HG02610 (cell line): Measurements from ENCODE around the gene PPIE.
A peak's percentile ranks its signal among the peaks of the same experiment; 100 is the strongest.

Source experiments
- ATAC-seq: cut with Tn5 transposase; IDR thresholded peaks from one replicate; pipeline ENCODE4 v1.9.1; 2021; ENCODE audit warnings: mild to moderate bottlenecking, moderate library complexity; ENCODE audit not compliant: unreplicated experiment

The PPIE gene

GRCh38 chr1:39738622-39739366 is at the start of gene PPIE:
Gene PPIE, plus strand, starts transcription at chr1:39738882. Its CDS starts 19 bp downstream, at chr1:39738901.
- peak; percentile 82 for ATAC-seq

GRCh38 chr1:39689214-39689613 is 49.5 kb upstream of the PPIE start:
- ATAC-seq = no peak

- ATAC-seq = no peak
Measured at GRCh38 chr1:39689635-39690034, 49.0 kb upstream of the PPIE start.

GRCh38 chr1:39690225-39690624 is 48.5 kb upstream of the PPIE start:
- no peak for ATAC-seq

GRCh38 chr1:39690794-39691382 is 47.8 kb upstream of the PPIE start:
- ATAC-seq = no peak

- ATAC-seq = peak; percentile 88
Measured at GRCh38 chr1:39691383-39692151, 47.1 kb upstream of the PPIE start, which contains the start of gene HPCAL4. Gene HPCAL4, minus strand, starts transcription at chr1:39691433. Its CDS starts 6,830 bp downstream, at chr1:39684603.

GRCh38 chr1:39692152-39693074 is 46.3 kb upstream of the PPIE start:
- ATAC-seq = no peak

GRCh38 chr1:39694026-39694425 is 44.7 kb upstream of the PPIE start:
- no peak for ATAC-seq

- no peak for ATAC-seq
Measured at GRCh38 chr1:39695016-39695415, 43.7 kb upstream of the PPIE start.

- no peak for ATAC-seq
Measured at GRCh38 chr1:39696448-39696847, 42.2 kb upstream of the PPIE start.

- no peak for ATAC-seq
Measured at GRCh38 chr1:39698568-39698967, 40.1 kb upstream of the PPIE start.

GRCh38 chr1:39699419-39699818 is 39.3 kb upstream of the PPIE start:
- ATAC-seq = no peak

- ATAC-seq = no peak
Measured at GRCh38 chr1:39700348-39700747, 38.3 kb upstream of the PPIE start.

GRCh38 chr1:39701049-39701439 is 37.6 kb upstream of the PPIE start:
- ATAC-seq = no peak

GRCh38 chr1:39704757-39705156 is 33.9 kb upstream of the PPIE start:
- no peak for ATAC-seq

GRCh38 chr1:39707506-39707905 is 31.2 kb upstream of the PPIE start:
- no peak for ATAC-seq

- no peak for ATAC-seq
Measured at GRCh38 chr1:39711104-39711965, 27.3 kb upstream of the PPIE start.

GRCh38 chr1:39711966-39712340 is 26.7 kb upstream of the PPIE start:
- no peak for ATAC-seq

- no peak for ATAC-seq
Measured at GRCh38 chr1:39713557-39713956, 25.1 kb upstream of the PPIE start.

- ATAC-seq = no peak
Measured at GRCh38 chr1:39717809-39718208, 20.9 kb upstream of the PPIE start.
